Parathyroid adenoma (tissue), 2 donors: ENCODE measurements around the gene USP22.

Experiments used
- H2AFZ ChIP-seq: fragments of 300-600 bp; sonication (generic); one replicate; pipeline ENCODE4 v1.7.0; 2017; ENCODE audit warnings: antibody characterized with exemption, mild to moderate bottlenecking
- H3K27ac ChIP-seq: fragments of 300-600 bp; sonication (generic); one replicate; pipeline ENCODE4 v1.7.0; 2017
- H3K27me3 ChIP-seq: fragments of 300-600 bp; sonication (generic); one replicate; pipeline ENCODE4 v1.7.0; 2017; ENCODE audit warnings: low read length; ENCODE audit not compliant: control insufficient read depth, insufficient read depth
- H3K36me3 ChIP-seq: fragments of 300-600 bp; sonication (generic); one replicate; pipeline ENCODE4 v1.7.0; 2017; ENCODE audit warnings: low read length; ENCODE audit not compliant: control insufficient read depth, insufficient read depth
- H3K4me1 ChIP-seq: fragments of 300-600 bp; sonication (generic); one replicate; pipeline ENCODE4 v1.7.0; 2017; ENCODE audit warnings: control low read depth
- H3K4me2 ChIP-seq: fragments of 300-600 bp; sonication (generic); one replicate; pipeline ENCODE4 v1.7.0; 2017; ENCODE audit warnings: low read length
- H3K4me3 ChIP-seq: fragments of 300-600 bp; sonication (generic); one replicate; pipeline ENCODE4 v1.7.0; 2017; ENCODE audit warnings: low read depth, low read length
- H3K79me2 ChIP-seq: fragments of 300-600 bp; sonication (generic); one replicate; pipeline ENCODE4 v1.7.0; 2017; ENCODE audit warnings: control low read depth
- H3K9ac ChIP-seq: fragments of 300-600 bp; sonication (generic); one replicate; pipeline ENCODE4 v1.7.0; 2017; ENCODE audit warnings: mild to moderate bottlenecking
- H3K9me3 ChIP-seq: fragments of 300-600 bp; sonication (generic); one replicate; pipeline ENCODE4 v1.7.0; 2017; ENCODE audit warnings: low read length; ENCODE audit not compliant: control insufficient read depth
- TF ChIP-seq, protein P1 (sequence below): fragments of 300-600 bp; sonication (generic); IDR thresholded peaks from one replicate; pipeline ENCODE4 v1.7.0; 2017; ENCODE audit warnings: antibody characterized with exemption, mild to moderate bottlenecking
- donor health status: primary hyperparathyroidism.

Gene USP22

DNA sequence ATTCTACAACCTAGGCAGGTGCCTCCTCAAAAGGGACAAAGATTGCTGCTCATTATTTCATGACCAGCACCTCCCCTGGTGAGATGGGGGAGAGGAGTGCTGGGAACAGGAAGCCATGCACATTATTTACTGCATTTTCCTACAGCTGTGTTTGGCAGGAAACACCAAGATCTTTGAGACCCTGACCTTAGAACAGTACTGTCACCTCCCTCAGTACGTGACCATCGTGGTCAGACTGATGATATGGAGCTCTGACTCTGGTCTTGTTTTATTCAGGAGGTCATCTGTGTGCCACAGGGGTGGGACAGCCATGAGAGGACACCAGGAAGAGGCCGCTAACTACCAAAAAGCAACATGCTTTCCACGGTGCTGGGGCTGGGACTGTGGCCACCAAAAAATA, 37.4 kb downstream of the USP22 start:
- TF ChIP-seq, protein P1, sequence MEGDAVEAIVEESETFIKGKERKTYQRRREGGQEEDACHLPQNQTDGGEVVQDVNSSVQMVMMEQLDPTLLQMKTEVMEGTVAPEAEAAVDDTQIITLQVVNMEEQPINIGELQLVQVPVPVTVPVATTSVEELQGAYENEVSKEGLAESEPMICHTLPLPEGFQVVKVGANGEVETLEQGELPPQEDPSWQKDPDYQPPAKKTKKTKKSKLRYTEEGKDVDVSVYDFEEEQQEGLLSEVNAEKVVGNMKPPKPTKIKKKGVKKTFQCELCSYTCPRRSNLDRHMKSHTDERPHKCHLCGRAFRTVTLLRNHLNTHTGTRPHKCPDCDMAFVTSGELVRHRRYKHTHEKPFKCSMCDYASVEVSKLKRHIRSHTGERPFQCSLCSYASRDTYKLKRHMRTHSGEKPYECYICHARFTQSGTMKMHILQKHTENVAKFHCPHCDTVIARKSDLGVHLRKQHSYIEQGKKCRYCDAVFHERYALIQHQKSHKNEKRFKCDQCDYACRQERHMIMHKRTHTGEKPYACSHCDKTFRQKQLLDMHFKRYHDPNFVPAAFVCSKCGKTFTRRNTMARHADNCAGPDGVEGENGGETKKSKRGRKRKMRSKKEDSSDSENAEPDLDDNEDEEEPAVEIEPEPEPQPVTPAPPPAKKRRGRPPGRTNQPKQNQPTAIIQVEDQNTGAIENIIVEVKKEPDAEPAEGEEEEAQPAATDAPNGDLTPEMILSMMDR: no peak
- Histone ChIP-seq H3K27me3 (no peaks in the 10 kb centered on the region), H3K4me3 (no peak overlapping the region), H3K4me1 (peaks cover 11% of the 10 kb centered on the region), H3K27ac (no peak overlapping the region), H3K9me3 (no peaks in the 10 kb centered on the region), H3K9ac (no peak overlapping the region), H3K79me2 (peaks cover 11% of the 10 kb centered on the region), H2AFZ (no peak overlapping the region), H3K4me2 (no peak overlapping the region), H3K36me3 (no peaks in the 10 kb centered on the region)

DNA sequence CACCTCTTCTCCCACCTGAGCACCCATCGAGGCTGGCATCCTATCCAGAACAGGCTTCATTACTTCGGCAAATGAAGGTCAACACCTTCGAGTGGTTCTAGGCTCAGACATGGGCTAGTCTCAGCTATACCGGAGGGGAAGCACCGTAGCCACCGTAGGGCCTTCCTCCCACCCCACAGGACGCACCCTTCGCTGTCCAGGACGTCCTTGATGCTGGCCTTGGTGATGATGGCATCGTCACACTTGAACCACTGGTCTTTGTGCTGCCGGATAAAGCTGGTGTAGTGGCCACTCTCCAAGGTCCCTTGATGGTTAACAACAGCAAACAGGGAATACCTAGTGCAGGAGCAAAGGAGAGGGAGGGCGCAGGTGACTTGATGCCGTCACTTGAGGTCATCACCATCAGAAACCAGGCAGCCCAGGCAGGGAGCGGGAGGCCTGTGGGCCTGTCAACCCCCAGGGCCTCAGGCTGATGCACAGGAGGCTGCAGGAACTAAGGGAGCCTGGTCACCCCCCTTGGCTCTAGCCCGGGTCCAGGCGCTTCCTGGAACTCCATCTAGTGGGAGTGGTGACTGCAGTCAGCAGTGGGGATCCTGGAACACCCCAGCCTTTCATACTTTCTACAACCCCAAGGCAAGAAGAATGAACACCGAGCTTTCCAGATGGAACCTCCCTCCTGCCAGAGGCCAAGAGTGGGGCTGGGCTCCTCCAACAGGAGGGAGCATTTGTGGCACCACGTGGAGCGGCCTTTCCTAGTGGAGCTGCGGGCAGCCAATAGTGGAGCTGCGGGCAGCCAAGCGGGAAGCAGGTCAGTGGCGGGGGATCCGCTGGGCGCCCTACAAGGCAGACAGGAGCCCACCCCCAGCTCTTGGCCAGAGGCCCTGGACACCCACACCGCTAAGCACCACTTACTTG, 38.5 kb downstream of the USP22 start:
- Histone ChIP-seq H3K9ac (no peak overlapping the region), H3K27ac (no peak overlapping the region), H3K4me3 (no peak overlapping the region), H3K4me1 (peaks cover 11% of the 10 kb centered on the region), H2AFZ (no peak overlapping the region), H3K4me2 (no peak overlapping the region), H3K27me3 (no peaks in the 10 kb centered on the region), H3K36me3 (no peaks in the 10 kb centered on the region), H3K79me2 (peaks cover 14% of the 10 kb centered on the region), H3K9me3 (no peaks in the 10 kb centered on the region)
- TF ChIP-seq, protein P1: no peak

DNA sequence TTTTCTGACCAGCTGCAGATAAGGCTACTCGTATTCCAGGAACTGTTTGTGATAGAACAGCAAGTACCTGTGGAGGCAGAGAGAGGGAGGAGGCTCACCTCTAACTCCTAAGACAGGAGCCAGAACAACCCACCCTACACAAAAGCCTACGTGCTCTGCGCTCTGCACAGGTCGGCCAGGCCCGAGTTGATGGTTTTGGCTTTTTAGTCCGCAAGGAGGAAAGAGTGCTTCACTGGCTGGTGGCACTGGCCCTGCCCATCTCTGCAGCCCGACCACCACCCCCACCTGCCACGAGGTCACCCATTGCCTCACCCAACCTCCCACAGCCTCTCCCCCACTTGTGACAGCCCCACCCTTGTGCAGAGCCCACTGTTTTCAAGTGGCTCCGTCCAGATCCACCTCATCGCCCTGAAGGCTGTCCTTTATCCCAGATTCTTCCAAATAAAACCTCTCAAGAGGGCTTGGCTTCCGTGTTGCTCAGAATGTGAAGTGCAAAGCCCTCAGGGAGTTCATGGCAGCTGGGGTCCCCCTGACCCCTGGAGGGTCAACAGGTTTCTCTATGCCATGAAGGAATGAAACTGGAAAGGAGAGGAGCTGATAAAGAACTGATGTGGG, 39.7 kb downstream of the USP22 start:
- no peak overlapping the region for H3K9ac ChIP-seq
- peaks cover 18% of the 10 kb centered on the region for H3K4me1 ChIP-seq
- no peaks in the 10 kb centered on the region for H3K9me3 ChIP-seq
- TF ChIP-seq, protein P1: no peak
- peaks cover 14% of the 10 kb centered on the region for H3K79me2 ChIP-seq
- H3K4me2 ChIP-seq: no peak overlapping the region
- no peak overlapping the region for H2AFZ ChIP-seq
- no peaks in the 10 kb centered on the region for H3K27me3 ChIP-seq
- no peak overlapping the region for H3K4me3 ChIP-seq
- no peaks in the 10 kb centered on the region for H3K36me3 ChIP-seq
- no peak overlapping the region for H3K27ac ChIP-seq

DNA sequence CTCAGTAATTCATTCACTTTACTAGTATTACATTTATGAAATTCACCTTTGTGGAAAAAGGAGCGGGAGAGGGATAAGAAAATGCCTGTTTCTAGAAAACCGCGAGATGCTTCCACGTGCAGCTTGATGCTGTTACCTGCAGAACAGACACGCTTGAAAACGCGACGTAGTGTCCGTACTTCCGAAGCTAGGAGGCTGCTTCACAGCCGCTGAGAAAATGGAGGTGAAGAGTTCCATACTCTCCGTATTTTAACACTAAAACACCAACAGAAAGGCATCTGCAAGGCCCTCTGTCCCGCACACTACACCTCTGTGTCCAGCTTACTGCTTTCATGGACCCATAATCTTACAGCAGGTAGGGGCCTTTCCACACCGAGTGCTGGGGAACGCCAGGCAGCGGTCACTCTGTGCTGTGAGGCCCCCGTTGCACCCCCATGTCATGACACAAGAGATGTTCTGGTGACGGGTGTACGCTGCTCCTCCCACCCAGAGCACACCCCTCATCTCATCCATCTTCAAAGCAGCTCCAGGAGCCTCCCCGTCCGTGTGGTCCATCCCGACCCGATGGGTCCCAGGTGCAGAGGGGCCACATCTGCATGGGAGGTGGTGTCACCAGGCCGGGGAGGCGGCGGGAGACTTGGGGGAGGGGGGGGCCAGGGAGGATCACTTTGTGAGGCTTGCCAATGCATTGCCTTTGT, 40.4 kb downstream of the USP22 start:
- Histone ChIP-seq H3K27ac (no peak overlapping the region), H3K9me3 (no peaks in the 10 kb centered on the region), H3K4me1 (peaks cover 18% of the 10 kb centered on the region), H3K36me3 (no peaks in the 10 kb centered on the region), H3K4me3 (no peak overlapping the region), H3K4me2 (no peak overlapping the region), H3K79me2 (peaks cover 14% of the 10 kb centered on the region), H3K9ac (no peak overlapping the region), H2AFZ (no peak overlapping the region), H3K27me3 (no peaks in the 10 kb centered on the region)
- TF ChIP-seq, protein P1: no peak
